Keratinocyte (primary cell): Measurements from ENCODE around the gene MTIF2.

Experiments used
- CTCF ChIP-seq, 3 experiments: IDR thresholded peaks in 1 of 3; conservative IDR thresholded peaks in 1 of 3; optimal IDR thresholded peaks in 1 of 3; 2 replicates in 2 of 3; 3 replicates in 1 of 3; pipeline versions ENCODE3 to v1.5.1; 2011; ENCODE audit warnings: low read length in 3 of 3, mild to moderate bottlenecking in 3 of 3, moderate library complexity in 2 of 3, control low read depth in 1 of 3, inconsistent platforms in 1 of 3; ENCODE audit not compliant: insufficient read depth in 2 of 3; ENCODE audit errors: extremely low read depth in 1 of 3
- EZH2 ChIP-seq: IDR thresholded peaks from one replicate; pipeline ENCODE4 v1.6.1; 2012; ENCODE audit warnings: inconsistent platforms, mild to moderate bottlenecking, low read length, moderate library complexity

DNA sequence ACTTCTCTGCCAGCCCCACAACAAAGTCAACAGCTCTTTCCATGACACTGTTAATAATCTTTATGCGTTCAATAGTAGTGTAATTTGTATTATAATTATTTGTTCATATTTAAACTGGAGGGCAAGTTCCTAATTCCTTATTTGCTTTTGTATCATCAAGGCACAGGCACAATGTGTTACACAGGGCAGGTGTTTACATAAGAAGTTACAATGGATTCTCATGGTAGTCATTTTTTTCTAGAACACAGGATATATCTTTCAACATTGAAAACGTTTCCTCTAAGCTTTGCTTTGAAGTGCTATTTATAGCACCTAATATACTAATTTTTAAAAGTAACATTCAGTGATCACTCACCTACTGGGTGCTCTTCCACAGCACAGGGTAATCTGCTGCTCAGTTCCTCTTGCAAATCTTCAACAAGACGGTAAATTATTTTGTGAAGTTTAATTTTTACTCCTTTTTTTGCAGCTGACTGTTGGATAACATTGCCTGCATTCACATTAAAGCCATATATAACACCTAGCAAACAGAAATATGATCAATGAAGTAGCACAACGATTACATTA, 29.3 kb downstream of the MTIF2 start:
- no peak for TF ChIP-seq CTCF (optimal IDR thresholded peaks at IDR 0.05 in 1 of 3, IDR thresholded peaks at IDR 0.05 in 1 of 3, conservative IDR thresholded peaks at IDR 0.05 in 1 of 3; ENCODE audit: extremely low read depth in 1 of 3, insufficient read depth in 2 of 3, low read length in 3 of 3)
- no peak for TF ChIP-seq EZH2
